NCI-H2107 treated with DMSO at 0.1 percent for 48 hours (cell line): ENCODE measurements around the gene HMCN1.
"Not testable (repeated sequence)": the region's sequence is repeated elsewhere in the genome, so short reads cannot be mapped to it uniquely, and the experiment has no call there.

ENCODE experiments used
- DNase-seq: peaks from one replicate; lab custom pipeline; 2025; ENCODE audit not compliant: unreplicated experiment; lab: John Stamatoyannopoulos, UW

HMCN1 gene

DNA sequence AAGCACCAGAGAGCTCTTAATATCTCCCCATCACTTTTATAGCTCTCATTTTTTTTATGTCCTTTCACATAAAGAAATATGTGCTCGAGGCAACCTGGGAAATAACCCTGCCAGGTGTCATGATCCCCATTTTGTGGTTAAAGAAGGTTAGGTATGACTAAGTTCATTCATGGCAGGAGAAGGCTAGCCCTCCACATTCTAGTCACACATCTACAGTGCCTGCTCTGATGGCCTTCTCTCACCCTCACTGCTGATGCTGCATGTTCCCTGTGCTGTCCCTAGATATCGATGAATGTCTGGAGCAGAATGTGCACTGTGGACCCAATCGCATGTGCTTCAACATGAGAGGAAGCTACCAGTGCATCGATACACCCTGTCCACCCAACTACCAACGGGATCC lies 453.4 kb downstream of the HMCN1 start:
- DNase-seq: no peak

GRCh38 chr1:186188004-186188539 lies 453.9 kb downstream of the HMCN1 start:
- no peak for DNase-seq

DNA sequence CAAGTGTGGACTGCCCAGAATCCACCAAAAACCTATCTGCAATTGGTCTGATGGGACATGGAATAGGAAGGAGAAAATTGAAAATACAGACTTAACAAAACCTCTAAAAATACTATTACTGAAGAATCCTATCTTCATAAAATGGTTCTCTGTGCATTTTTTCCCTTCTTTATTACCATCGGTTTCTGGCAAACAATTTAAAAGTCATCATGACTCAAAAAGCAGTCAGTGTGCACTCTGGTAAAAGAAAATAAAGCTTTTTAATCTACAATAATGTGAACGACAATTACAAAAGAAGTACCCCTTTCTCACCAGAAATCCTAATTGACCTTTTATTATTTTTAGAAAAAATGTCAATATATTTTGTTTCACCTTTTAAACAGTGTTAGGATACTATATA lies 454.5 kb downstream of the HMCN1 start:
- no peak for DNase-seq

- no peak for DNase-seq
Observed at GRCh38 chr1:186189156-186189555, 455.0 kb downstream of the HMCN1 start.

DNA sequence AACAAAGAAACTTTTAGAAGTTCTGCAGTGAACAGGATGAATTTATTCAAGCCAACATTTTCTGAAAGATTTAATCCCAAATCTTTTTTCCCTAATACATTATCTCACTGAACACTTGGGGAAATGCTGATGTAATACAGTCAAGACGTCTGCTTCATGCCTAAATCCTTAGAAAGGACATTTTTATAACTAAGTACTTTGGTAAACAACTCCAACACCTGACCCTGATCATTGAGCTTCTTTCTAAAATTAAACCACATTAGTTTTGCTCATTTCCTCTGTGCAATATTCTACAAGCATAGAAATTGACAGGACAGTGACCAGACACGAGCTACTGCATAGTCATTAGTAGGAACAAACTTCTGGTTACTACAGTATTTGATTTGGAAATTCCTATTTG lies 457.3 kb downstream of the HMCN1 start:
- no peak for DNase-seq

GRCh38 chr1:186193224-186193623 lies 459.0 kb downstream of the HMCN1 start:
- DNase-seq: no peak

DNA sequence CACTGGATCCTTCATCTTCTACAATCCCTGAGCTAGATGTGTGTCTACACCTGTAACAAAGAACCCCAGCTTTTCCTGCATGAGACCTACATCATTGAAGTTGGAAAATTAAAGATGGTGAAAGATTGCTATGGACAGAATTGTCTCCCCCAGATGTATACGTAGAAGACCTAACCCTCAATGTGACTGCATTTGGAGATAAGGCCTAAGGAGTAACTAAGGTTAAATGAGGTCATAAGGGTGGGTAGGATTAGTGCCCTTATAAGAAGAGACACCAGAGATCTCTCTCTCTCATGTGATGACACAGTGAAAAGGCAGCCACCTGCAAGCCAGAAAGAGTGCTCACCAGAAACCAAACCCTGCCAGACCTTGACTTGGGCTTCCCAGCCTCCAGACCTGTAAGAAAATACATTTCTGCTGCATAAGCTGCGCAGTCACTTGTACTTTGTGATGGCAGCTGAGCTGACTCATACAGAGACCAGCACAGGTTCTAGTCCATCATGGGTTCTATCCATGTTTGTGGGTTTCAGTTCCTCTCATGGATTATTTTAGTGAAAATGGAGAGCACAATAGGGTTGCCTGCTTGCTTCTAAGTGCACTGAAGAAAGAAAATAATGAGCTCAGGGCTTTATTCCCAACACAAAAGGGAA lies 460.0 kb downstream of the HMCN1 start:
- no peak for DNase-seq

GRCh38 chr1:186195377-186195931 lies 461.3 kb downstream of the HMCN1 start:
- no peak for DNase-seq

DNA sequence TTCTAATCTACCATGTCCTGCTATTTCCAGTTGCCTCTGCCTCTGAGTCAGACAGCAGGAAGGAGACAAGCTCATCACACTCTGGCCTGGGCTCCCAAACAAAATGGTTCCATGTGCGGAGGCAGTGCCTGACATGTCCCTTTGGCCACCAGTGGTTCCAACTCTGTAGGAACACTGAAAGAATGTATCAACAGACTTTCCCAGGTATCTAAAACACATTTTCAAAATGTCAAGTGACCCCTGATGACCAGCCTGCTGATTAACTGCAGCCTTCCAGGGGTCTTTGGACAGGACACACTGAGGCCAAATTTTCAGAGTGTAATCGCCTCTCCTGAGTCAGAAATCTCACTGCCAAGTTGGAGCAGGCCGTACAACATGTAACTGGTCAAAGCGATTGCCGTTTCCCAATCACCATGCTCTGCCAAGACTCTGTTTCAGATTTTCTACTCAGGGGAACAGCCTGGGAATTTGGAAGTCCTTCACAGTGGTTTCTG lies 468.1 kb downstream of the HMCN1 start:
- DNase-seq: no peak

GRCh38 chr1:186202776-186203175 lies 468.6 kb downstream of the HMCN1 start:
- DNase-seq: no peak

GRCh38 chr1:186206048-186206570 lies 471.9 kb downstream of the HMCN1 start:
- no peak for DNase-seq

GRCh38 chr1:186207391-186208085 lies 473.3 kb downstream of the HMCN1 start:
- DNase-seq: no peak

DNA sequence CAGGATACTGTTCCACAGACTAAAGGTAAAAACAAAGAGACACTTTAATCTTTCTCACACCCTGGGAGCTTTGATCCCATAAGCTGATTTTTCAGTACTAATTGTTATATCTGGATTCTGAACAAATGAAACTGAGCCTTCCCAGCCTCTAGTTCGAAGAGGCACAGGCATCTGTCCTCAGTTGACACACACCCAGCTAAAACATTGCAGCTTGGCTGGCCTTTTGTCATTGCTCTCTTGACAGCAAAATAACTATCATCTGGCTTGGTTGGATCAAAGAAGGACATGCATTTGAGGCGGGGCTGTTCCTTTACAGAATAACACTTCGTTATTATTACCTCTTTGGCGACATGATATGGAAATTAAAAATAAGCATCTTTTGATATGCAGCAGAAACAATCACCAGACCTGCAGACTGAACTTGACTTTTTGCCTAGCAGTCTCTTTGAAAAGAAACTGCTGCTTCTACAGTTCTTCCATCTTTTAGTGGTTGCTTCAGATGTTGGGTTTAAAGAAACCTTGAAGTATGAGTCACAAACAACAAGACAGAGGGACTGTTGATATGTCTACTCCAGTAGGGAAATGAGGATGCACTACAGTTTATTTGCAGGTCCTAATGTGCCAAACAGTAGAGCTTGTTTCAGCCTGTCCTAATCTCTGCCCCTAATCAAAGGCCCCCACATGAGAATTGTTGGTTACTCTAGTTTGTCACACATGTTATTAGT lies 474.4 kb downstream of the HMCN1 start:
- DNase-seq: no peak

DNA sequence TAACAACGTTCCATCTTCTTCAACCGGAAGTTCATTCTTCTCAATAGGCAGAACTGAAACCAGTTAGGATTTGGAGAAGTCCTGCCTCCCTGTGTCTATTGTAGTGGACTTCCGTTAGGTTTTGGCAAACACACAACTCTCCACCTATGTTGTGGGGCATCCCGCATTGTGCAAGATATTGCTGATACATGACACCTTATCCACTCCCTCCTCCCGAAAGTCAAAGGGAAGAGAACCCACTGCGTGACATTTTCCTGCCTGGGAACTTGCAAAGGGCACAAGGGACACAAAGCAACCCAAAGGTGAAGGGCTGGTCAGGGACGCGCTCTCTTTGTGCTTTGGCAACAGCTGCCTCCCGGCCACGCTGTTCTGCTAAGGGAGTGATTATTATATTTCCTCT lies 476.1 kb downstream of the HMCN1 start:
- no peak for DNase-seq

- not testable (repeated sequence) for DNase-seq
Observed at GRCh38 chr1:186211583-186211982, 477.4 kb downstream of the HMCN1 start.

DNA sequence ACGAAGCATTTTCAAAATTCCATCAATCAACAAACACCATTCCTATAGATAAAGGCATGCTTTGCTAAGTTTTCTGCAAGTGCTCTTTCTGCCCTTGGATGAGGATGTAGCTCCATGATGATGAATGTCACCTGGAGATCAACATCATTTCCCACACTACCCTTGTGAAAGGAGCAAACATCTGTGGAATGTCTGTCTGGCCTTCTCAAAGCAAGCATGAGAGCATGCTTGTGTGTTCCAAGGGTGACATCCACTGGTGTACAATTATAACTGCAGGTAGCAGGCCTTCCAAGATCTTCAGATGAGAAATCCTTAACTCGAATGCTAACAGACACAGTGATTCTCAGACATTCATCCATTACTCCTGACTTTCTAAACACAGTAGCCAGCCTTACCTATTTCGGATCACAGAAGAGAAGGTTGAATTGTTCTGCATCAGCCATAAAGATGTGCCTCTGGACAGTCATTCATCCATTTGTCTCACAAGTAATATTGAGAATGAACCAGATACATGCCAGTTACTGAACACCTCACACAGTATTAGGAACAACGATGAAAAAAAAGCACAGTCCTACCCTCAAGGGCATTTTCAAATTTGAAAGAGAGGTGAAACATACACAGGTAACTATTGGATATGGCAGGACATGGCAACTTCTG lies 478.5 kb downstream of the HMCN1 start:
- DNase-seq: peak; percentile 58

DNA sequence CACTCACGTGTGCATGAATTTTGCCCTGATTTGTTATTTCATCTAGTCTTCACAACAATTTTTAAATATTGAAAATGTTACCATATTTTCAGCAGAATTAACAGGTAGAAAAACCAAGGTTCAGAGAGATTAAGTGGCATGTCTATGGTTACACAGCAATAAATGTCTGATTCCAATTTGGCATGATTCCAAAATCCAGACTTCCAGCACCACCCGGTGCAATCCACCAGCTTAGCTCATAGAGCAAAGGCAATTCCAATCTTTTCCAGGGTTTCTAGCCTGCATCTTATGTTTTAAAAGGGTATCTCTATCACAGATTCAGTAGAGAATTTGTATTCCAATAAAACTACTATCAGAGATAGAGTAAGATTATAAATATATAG lies 479.0 kb downstream of the HMCN1 start:
- DNase-seq: no peak

DNA sequence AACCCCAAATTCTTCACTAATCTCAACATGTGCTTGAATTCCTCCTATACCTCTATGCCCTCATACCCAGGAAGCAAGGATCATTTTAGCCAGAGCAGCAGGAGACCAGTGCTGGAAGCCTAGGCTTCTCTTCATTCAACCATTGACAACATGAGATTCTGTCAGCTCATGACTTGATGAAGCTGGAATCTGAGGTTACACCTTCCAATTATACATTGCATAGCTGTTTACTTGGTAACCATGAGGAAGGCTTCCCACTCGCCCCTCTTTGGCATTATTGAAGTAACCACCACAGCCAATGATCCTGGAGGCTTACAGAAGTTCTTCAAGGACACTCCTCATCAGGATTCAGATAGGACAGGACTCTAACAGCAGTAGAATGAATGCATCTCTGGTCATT lies 480.6 kb downstream of the HMCN1 start:
- no peak for DNase-seq

GRCh38 chr1:186215636-186216035 lies 481.4 kb downstream of the HMCN1 start:
- no peak for DNase-seq

DNA sequence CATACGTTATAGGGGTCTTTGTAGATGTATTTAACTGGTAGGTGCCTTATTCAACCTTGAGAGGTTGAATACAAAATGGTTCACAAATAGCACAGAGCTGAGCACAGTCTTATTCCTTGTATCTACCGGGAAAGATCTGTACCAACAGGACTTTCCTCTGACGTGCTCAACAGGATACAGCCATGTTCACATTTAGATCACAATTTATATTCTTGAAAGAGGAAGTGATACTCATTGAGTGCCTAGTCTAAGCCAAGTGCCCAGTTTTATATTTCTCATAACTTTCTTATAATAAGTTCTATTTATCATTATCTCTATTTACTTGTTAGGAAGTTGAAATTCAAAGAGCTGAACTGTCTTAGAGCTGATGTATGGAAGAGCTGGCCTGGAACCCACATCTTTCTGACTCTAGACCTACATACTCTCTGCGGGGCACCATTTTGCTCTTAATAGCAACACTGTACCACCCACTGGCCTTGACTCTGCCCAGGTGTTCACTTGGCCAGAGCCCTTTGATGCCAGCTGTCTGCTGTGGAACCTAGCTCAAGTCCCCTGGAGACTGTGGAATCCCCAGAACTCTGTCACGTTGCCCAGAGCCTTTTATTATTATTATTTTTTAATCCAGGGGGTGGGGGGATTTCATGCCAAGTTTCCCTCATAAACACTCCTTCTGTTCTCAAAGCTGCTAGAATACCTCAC lies 484.6 kb downstream of the HMCN1 start:
- DNase-seq: no peak
